Astrocyte of the spinal cord (primary cell): ENCODE results near the gene LRRC40.

Experiments used
- DNase-seq: peaks from one replicate; pipeline ENCODE4 v3.0.0; 2011; ENCODE audit warnings: low read depth, low spot score
- H3K4me3 ChIP-seq: 2 replicates; pipeline ENCODE4 v1.5.1; 2011; ENCODE audit warnings: low read depth, mild to moderate bottlenecking, low read length, moderate library complexity
- CTCF ChIP-seq: IDR thresholded peaks from 2 replicates; pipeline ENCODE4 v1.5.1; 2012; ENCODE audit warnings: low read depth, mild to moderate bottlenecking, low read length, inconsistent platforms
- in situ Hi-C: cut with HindIII; loops from 2 replicates; pipeline ENCODE4 v1.10.0; 2017; ENCODE audit warnings: low sequenced_read_pairs

Gene LRRC40

GRCh38 chr1:70140894-70141293, 64.5 kb downstream of the LRRC40 start:
- in situ Hi-C loops: no loop called here
- H3K4me3 ChIP-seq: no peak overlapping the region
- no peak for DNase-seq
- TF ChIP-seq CTCF: no peak

GRCh38 chr1:70140343-70140742, 65.0 kb downstream of the LRRC40 start:
- peak; percentile 44 for DNase-seq
- TF ChIP-seq CTCF: no peak
- in situ Hi-C loops: no loop called here

GRCh38 chr1:70134148-70134547, 71.2 kb downstream of the LRRC40 start:
- no peak for DNase-seq
- in situ Hi-C loops: no loop called here
- no peak for TF ChIP-seq CTCF
- H3K4me3 ChIP-seq: no peak overlapping the region

More at GRCh38 chr1:70140343-70140742, 65.0 kb downstream of the LRRC40 start:
- no peak overlapping the region for H3K4me3 ChIP-seq

DNA sequence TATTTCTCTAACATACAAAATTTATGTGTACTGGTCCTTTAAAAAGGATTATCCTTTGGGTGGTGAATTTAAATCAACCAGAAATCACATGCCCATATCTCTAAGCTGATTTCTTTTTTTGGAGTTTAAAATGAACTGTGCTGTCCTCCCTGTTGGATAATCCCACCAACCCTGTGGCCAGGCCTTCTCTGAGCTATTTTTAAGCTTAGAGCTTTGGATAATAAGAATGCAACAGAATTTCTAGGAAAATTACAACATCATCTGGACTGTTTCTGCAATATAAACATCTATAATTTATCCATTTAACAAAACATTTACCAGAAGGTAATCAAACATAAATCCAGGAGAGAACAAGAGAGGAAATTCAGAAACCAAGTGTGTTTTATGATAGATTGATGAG, 88.3 kb downstream of the LRRC40 start:
- no peak overlapping the region for H3K4me3 ChIP-seq
- no peak for DNase-seq
- in situ Hi-C loops: no loop called here
- no peak for TF ChIP-seq CTCF

DNA sequence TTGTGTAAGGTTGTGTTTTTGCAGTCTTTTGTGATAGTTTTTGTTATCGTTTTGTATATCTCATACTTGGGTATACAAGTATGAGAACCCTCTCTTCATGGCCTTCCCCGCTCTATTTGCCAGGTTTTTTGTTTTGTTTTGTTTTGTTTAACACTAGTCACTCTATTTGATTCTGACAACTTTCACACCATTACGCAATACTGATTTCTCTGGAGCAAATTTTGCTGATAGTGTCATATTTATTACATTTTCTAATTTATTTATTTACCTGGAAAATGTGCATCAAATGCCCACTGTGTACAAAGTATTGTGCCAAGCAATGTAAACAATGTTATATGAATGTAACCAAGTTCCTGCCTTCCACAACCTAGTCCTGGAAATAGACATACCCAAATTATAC, 90.1 kb downstream of the LRRC40 start:
- no peak for DNase-seq
- no peak overlapping the region for H3K4me3 ChIP-seq
- TF ChIP-seq CTCF: no peak
- in situ Hi-C loops: no loop called here

GRCh38 chr1:70112838-70113237, 92.5 kb downstream of the LRRC40 start:
- in situ Hi-C loops: no loop called here
- peak; percentile 13 for TF ChIP-seq CTCF
- H3K4me3 ChIP-seq: no peak overlapping the region
- DNase-seq: no peak

- no peak for DNase-seq
- no peak overlapping the region for H3K4me3 ChIP-seq
- in situ Hi-C loops: no loop called here
- no peak for TF ChIP-seq CTCF
Observed at GRCh38 chr1:70109241-70109640, 96.1 kb downstream of the LRRC40 start.
